Endometrial microvascular endothelial cells (primary cell): ENCODE data around the gene CCNF. TPM values are rescaled to one million over a fixed set of nuclear protein-coding genes. Genes with fewer than 3 reads are reported as not detected.

Source experiments
- in situ Hi-C: cut with HindIII; loops from 2 replicates; pipeline ENCODE4 v1.10.0; 2017; ENCODE audit warnings: low sequenced_read_pairs, low pct_unique_long_range_greater_than_20kb; ENCODE audit errors: inconsistent ontology term
- total RNA-seq: library from RNA; depleted of rRNA; stranded (reverse); fragments of >200 nt; gene quantifications from one replicate; pipeline ENCODE4 v1.2.3, GENCODE V29; 2015; ENCODE audit errors: inconsistent ontology term

The CCNF gene
- total RNA-seq, 1 donor from 2014 or later, result 43.1 TPM

GRCh38 chr16:2495041-2495440 is 65.8 kb downstream of the CCNF start:
- in situ Hi-C loops, result no loop called here

GRCh38 chr16:2496223-2497115 is 67.2 kb downstream of the CCNF start:
- in situ Hi-C loops, result no loop called here

- in situ Hi-C loops, result no loop called here
Observed at GRCh38 chr16:2497116-2497630, 67.9 kb downstream of the CCNF start.

- in situ Hi-C loops, result no loop called here
Observed at GRCh38 chr16:2497695-2498484, 68.6 kb downstream of the CCNF start.

GRCh38 chr16:2498531-2499253 is 69.4 kb downstream of the CCNF start:
- in situ Hi-C loops, result no loop called here

GRCh38 chr16:2499454-2499853 is 70.2 kb downstream of the CCNF start:
- in situ Hi-C loops, result no loop called here

GRCh38 chr16:2499890-2500429 is 70.7 kb downstream of the CCNF start:
- in situ Hi-C loops, result no loop called here

- in situ Hi-C loops, result no loop called here
Observed at GRCh38 chr16:2500430-2500917, 71.2 kb downstream of the CCNF start.

- in situ Hi-C loops, result no loop called here
Observed at GRCh38 chr16:2500918-2501750, 71.9 kb downstream of the CCNF start.

GRCh38 chr16:2501946-2502895 is 73.0 kb downstream of the CCNF start:
- in situ Hi-C loops, result no loop called here

GRCh38 chr16:2505695-2506094 is 76.4 kb downstream of the CCNF start:
- in situ Hi-C loops, result no loop called here

GRCh38 chr16:2507052-2507659 is 77.9 kb downstream of the CCNF start:
- in situ Hi-C loops, result no loop called here

GRCh38 chr16:2507665-2508064 is 78.4 kb downstream of the CCNF start:
- in situ Hi-C loops, result no loop called here
